GM13976 (cell line): ENCODE results near the gene OCIAD1.

Experiments used
- DNase-seq: peaks from one replicate; pipeline ENCODE4 v3.0.0; 2012; ENCODE audit warnings: low spot score
- in situ Hi-C: fragments of 300-500 bp; cut with MboI; formaldehyde crosslinking; loops from one replicate; pipeline ENCODE4 v1.12.0; 2022; ENCODE audit warnings: low sequenced_read_pairs, mixed read lengths, inconsistent platforms; ENCODE audit not compliant: unreplicated experiment
- TF ChIP-seq, protein P1 (sequence below): IDR thresholded peaks from 2 replicates; pipeline ENCODE4 v1.5.1; 2012; ENCODE audit warnings: borderline replicate concordance, mild to moderate bottlenecking; ENCODE audit not compliant: insufficient read depth; ENCODE audit errors: extremely low read depth, missing control alignments, control extremely low read depth

Gene OCIAD1

DNA sequence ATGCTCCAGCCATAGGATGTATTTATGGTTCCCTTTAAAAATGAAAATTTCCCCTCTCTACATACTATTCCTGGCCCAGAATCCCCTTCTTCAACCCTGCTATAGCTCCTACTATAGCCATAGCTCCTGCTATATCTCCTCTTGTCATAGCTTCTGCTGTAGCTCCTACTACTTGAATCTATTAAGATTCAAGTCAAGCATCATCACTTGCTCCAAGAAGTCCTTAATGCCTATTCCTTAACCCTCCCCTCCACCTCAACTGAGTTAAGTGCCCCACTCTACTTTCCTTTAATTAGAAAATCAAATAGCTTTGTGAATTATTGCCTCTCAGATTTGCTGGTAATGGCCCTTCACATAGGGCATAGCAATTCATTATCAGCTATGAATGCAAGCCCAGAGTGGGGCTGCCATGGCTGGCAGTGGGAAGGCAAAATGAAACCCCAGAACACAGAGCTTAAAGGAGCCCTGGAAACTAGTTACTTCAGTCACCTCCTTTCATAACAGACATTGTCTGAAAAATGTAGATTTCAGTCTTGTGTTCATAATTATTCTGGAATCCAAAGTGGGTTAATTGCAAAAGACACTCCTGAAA, 60.2 kb downstream of the OCIAD1 start:
- in situ Hi-C loops, result no loop called here
- TF ChIP-seq, protein P1, sequence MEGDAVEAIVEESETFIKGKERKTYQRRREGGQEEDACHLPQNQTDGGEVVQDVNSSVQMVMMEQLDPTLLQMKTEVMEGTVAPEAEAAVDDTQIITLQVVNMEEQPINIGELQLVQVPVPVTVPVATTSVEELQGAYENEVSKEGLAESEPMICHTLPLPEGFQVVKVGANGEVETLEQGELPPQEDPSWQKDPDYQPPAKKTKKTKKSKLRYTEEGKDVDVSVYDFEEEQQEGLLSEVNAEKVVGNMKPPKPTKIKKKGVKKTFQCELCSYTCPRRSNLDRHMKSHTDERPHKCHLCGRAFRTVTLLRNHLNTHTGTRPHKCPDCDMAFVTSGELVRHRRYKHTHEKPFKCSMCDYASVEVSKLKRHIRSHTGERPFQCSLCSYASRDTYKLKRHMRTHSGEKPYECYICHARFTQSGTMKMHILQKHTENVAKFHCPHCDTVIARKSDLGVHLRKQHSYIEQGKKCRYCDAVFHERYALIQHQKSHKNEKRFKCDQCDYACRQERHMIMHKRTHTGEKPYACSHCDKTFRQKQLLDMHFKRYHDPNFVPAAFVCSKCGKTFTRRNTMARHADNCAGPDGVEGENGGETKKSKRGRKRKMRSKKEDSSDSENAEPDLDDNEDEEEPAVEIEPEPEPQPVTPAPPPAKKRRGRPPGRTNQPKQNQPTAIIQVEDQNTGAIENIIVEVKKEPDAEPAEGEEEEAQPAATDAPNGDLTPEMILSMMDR, result no peak
- no peak for DNase-seq

DNA sequence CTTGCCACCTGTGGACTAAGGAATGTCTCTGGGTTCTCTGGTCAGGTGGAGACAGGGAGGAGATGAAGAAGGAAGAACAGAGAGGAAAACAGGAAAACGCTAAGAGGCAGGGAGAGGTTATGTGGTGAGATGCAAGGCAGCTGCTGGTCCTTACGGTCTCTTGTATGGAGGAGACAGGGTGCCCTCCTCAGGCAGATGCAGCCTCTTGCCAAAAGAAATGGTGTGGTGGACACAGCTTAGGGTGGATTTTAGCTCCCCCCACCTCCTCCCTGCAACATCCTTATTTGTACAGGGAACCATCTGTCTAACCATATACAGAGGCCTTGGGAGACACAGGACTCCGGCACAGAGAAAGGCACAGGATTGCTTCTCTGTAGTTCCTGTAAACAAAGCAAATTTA, 66.0 kb downstream of the OCIAD1 start:
- TF ChIP-seq, protein P1, result peak; percentile 21
- in situ Hi-C loops, result no loop called here
- no peak for DNase-seq

DNA sequence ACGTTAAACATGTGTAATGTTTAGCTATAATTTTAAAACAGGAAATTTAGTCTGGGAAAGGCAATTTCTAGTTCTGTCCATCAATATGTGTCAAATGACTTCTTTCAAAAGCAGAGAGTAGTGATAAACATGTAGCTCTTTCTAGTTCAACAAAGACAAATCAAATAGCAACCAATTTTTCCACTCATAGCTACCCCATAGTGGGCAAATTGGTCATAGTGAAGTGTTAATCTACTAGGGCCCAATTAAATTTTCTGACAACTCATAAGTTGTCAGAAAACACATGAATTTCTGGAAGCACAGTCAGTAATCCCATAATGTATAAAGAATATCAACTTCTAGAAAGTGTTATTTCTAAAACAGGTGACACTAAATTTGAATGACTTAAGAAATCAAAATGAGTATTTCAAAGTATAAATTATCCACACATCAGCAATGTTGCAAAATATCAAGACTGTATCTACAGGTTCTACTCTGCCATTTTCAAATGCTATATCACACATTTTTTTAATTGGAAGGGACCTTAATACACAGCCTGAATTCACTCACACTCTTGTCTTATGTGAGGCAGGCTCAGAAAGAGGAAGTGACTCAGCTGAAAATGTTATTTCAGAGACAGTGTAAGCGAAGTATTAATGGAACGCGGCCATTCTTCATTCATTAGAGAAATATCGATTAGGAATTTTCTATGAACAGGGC, 68.0 kb downstream of the OCIAD1 start:
- in situ Hi-C loops, result no loop called here
- TF ChIP-seq, protein P1, result no peak
- DNase-seq, result no peak

DNA sequence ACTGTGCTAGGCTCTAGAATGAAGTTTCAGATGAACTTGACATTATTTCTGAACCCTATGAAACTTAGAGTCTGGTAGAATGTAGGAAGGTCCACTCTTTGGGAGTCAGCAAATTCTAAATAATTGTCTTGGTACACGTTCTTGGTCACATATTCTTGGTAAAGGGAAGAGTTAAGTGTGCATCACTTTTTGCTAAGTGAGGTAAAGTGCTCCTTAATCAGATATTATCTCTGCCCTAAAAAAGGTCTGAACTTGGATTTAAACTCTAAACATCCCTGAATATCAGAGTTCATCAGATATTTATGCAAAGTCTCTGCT, 68.5 kb downstream of the OCIAD1 start:
- in situ Hi-C loops, result no loop called here
- DNase-seq, result no peak
- TF ChIP-seq, protein P1, result no peak

DNA sequence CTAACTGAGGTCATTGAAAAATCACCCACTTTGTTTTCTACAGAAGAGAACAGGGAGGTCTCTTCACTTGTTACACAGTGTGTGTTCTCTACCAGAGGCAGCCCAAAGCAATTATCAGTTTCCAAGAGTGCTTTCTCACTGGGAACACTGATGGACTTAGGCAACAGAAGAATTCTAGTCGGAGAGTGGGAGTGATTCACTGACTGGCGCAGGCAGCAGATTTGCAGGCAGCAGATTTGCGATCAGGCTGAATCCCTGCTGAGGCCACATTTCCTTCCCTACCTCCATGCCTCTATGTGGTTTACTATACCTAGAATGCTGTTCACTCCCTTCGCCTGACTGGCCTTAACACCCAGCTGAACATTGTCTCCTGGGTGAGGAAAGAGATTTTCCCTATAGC, 69.1 kb downstream of the OCIAD1 start:
- TF ChIP-seq, protein P1, result no peak
- in situ Hi-C loops, result no loop called here
- no peak for DNase-seq

DNA sequence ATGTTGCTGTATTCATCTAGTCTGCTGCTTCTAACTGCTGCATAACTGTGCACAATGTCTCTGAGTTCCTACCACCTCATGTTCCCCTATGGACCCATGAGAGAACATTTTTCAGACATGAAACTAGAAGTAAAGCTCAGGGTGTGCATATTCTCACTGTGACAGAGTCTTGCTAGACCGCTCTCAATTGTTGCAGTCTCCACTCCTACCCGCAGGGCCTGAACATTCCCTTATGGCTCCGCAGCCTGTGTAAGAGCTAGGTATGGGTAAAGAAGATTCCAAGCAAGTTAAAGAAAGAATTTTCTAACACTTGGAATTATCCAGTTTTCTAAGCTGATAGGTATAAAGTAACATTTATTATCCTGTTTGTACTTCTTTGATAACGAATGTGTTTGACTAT, 70.3 kb downstream of the OCIAD1 start:
- in situ Hi-C loops, result no loop called here
- TF ChIP-seq, protein P1, result no peak
- no peak for DNase-seq
